HEK293 (cell line): ENCODE results near the gene PLCL2.

Source experiments
- KLF9 ChIP-seq: fragments of 450-650 bp; formaldehyde crosslinking; IDR thresholded peaks from 2 replicates; pipeline ENCODE4 v1.5.1; 2016; ENCODE audit warnings: missing biosample characterization, missing genetic modification characterization, low read depth
- ZBTB11 ChIP-seq: fragments of 450-650 bp; formaldehyde crosslinking; conservative IDR thresholded peaks from 2 replicates; pipeline ENCODE4 v1.5.1; 2016; ENCODE audit warnings: low read depth, missing biosample characterization, missing genetic modification characterization
- ZBTB44 ChIP-seq: fragments of 450-650 bp; IDR thresholded peaks from 2 replicates; pipeline ENCODE4 v1.5.1; 2018; ENCODE audit warnings: missing biosample characterization, mild to moderate bottlenecking, missing genetic modification characterization
- ZNF155 ChIP-seq: fragments of 450-650 bp; formaldehyde crosslinking; IDR thresholded peaks from 2 replicates; pipeline ENCODE4 v1.5.1; 2016; ENCODE audit warnings: missing biosample characterization, missing genetic modification characterization
- ZNF26 ChIP-seq: fragments of 450-650 bp; formaldehyde crosslinking; IDR thresholded peaks from 2 replicates; pipeline ENCODE4 v1.5.1; 2016; ENCODE audit warnings: missing biosample characterization, missing genetic modification characterization
- ZNF629 ChIP-seq: fragments of 450-650 bp; formaldehyde crosslinking; IDR thresholded peaks from 2 replicates; pipeline ENCODE4 v1.5.1; 2017; ENCODE audit warnings: missing biosample characterization, missing genetic modification characterization
- TF ChIP-seq, protein P1 (sequence below): fragments of 450-650 bp; formaldehyde crosslinking; IDR thresholded peaks from 2 replicates; pipeline ENCODE4 v1.5.1; 2016; ENCODE audit warnings: missing biosample characterization, missing genetic modification characterization
- TF ChIP-seq, protein P2 (sequence below): fragments of 450-650 bp; formaldehyde crosslinking; IDR thresholded peaks from 2 replicates; pipeline ENCODE4 v1.5.1; 2016; ENCODE audit warnings: missing biosample characterization, missing genetic modification characterization

DNA sequence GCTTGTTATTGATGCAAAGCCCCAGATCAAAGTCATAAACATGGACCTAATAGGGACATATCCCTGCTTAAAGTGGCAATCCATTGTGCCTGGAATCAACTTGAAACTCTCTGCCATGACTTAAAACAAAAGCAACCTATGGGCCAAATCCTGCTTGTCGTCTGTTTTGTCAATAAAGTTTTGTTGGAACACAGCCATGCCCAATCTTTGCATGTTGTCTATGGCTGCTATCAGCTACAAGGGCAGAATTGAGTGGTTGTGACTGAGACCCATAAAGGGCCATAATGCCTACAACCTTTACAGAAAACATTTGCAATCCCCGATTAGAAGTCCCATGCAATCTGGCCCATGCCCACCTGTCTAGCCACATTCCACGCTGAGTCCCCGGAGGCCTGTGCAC is 235.4 kb downstream of the PLCL2 start:
- TF ChIP-seq ZNF155, result no peak
- no peak for TF ChIP-seq ZBTB44 (tag by site-specific recombination)
- TF ChIP-seq, protein P1, sequence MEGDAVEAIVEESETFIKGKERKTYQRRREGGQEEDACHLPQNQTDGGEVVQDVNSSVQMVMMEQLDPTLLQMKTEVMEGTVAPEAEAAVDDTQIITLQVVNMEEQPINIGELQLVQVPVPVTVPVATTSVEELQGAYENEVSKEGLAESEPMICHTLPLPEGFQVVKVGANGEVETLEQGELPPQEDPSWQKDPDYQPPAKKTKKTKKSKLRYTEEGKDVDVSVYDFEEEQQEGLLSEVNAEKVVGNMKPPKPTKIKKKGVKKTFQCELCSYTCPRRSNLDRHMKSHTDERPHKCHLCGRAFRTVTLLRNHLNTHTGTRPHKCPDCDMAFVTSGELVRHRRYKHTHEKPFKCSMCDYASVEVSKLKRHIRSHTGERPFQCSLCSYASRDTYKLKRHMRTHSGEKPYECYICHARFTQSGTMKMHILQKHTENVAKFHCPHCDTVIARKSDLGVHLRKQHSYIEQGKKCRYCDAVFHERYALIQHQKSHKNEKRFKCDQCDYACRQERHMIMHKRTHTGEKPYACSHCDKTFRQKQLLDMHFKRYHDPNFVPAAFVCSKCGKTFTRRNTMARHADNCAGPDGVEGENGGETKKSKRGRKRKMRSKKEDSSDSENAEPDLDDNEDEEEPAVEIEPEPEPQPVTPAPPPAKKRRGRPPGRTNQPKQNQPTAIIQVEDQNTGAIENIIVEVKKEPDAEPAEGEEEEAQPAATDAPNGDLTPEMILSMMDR, result no peak
- TF ChIP-seq ZNF26 (tag by site-specific recombination), result no peak
- no peak for TF ChIP-seq ZNF629 (tag by site-specific recombination)
- TF ChIP-seq, protein P2, sequence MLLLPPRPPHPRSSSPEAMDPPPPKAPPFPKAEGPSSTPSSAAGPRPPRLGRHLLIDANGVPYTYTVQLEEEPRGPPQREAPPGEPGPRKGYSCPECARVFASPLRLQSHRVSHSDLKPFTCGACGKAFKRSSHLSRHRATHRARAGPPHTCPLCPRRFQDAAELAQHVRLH (tag by site-specific recombination), result no peak
- TF ChIP-seq ZBTB11 (tag by site-specific recombination), result no peak
- TF ChIP-seq KLF9, result no peak
